K562 (cell line): Measurements from ENCODE around the gene SPRR2A. TPM values are rescaled to one million over a fixed set of nuclear protein-coding genes. Genes with fewer than 3 reads are reported as not detected.

Experiments
- ADNP ChIP-seq: fragments of 200-800 bp; sonication (Bioruptor generic); IDR thresholded peaks from 2 replicates; pipeline ENCODE4 v1.6.1; 2016; ENCODE audit warnings: missing genetic modification characterization, missing compliant biosample characterization
- BRF1 ChIP-seq: IDR thresholded peaks from 3 replicates; pipeline ENCODE4 v1.6.1; 2011; ENCODE audit warnings: borderline replicate concordance, mild to moderate bottlenecking; ENCODE audit not compliant: insufficient read length; ENCODE audit errors: extremely low read depth
- DDX20 ChIP-seq: fragments of 450-650 bp; IDR thresholded peaks from 2 replicates; pipeline ENCODE4 v1.6.1; 2016; ENCODE audit warnings: missing genetic modification characterization, low read depth, mild to moderate bottlenecking, missing compliant biosample characterization, moderate library complexity
- ELK3 ChIP-seq: fragments of 450-650 bp; formaldehyde crosslinking; IDR thresholded peaks from 2 replicates; pipeline ENCODE4 v1.4.0; 2020; ENCODE audit warnings: mild to moderate bottlenecking
- KHSRP ChIP-seq: fragments of 450-650 bp; IDR thresholded peaks from 2 replicates; pipeline ENCODE4 v1.6.1; 2017
- NFIX ChIP-seq: fragments of 250-450 bp; sonication (Bioruptor Pico); IDR thresholded peaks from 2 replicates; pipeline ENCODE4 v1.4.0; 2020; ENCODE audit warnings: low read depth, mild to moderate bottlenecking, moderate library complexity
- NR0B1 ChIP-seq: fragments of 450-650 bp; IDR thresholded peaks from one replicate; pipeline ENCODE4 v1.6.1; 2018; ENCODE audit warnings: mild to moderate bottlenecking, moderate library complexity; ENCODE audit not compliant: partially characterized antibody
- NR2C1 ChIP-seq, 2 experiments: fragments of 450-650 bp; IDR thresholded peaks; 2 replicates each; pipeline ENCODE4 v1.6.1; 2017; ENCODE audit warnings: mild to moderate bottlenecking in 2 of 2, antibody characterized with exemption in 1 of 2, inconsistent platforms in 1 of 2, missing compliant biosample characterization in 1 of 2, missing genetic modification characterization in 1 of 2
- NR2C2 ChIP-seq, 2 experiments: fragments of 200-800 bp in 1 of 2; sonication (Bioruptor generic) in 1 of 2; sonication (generic) in 1 of 2; formaldehyde crosslinking in 1 of 2; IDR thresholded peaks; 2 replicates each; pipeline versions ENCODE4 v1.6.1 to v1.8.0; 2016 to 2022; ENCODE audit warnings: mild to moderate bottlenecking in 1 of 2, missing compliant biosample characterization in 1 of 2, missing genetic modification characterization in 1 of 2, missing genetic modification reagents in 1 of 2
- RFX5 ChIP-seq: IDR thresholded peaks from 2 replicates; pipeline ENCODE4 v1.6.1; 2011; ENCODE audit warnings: low read depth, mild to moderate bottlenecking, improper control_type of control experiment, low read length
- RHOXF2B ChIP-seq: fragments of 250-450 bp; sonication (Bioruptor Pico); conservative IDR thresholded peaks from 2 replicates; pipeline ENCODE4 v1.5.1; 2021
- SAFB2 ChIP-seq: fragments of 200-400 bp; formaldehyde crosslinking; IDR thresholded peaks from 2 replicates; pipeline ENCODE4 v1.6.1; 2018; ENCODE audit warnings: borderline replicate concordance, low read length, low read depth, moderate library complexity; ENCODE audit not compliant: severe bottlenecking
- SMARCB1 ChIP-seq: IDR thresholded peaks from 2 replicates; pipeline ENCODE4 v1.6.1; 2011; ENCODE audit warnings: improper control_type of control experiment, low read depth; ENCODE audit not compliant: insufficient read length
- TCF7 ChIP-seq: sonication (generic); IDR thresholded peaks from 2 replicates; pipeline ENCODE4 v1.6.1; 2016; ENCODE audit warnings: antibody characterized with exemption, borderline replicate concordance
- ZBTB33 ChIP-seq: sonication (generic); formaldehyde crosslinking; IDR thresholded peaks from 2 replicates; pipeline ENCODE4 v1.8.1; 2023; ENCODE audit warnings: mild to moderate bottlenecking, missing genetic modification reagents
- ZNF146 ChIP-seq: IDR thresholded peaks from one replicate; pipeline ENCODE4 v1.6.1; 2018; ENCODE audit warnings: missing compliant biosample characterization; ENCODE audit not compliant: unreplicated experiment
- ZNF518B ChIP-seq: fragments of 250-450 bp; sonication (Bioruptor Pico); IDR thresholded peaks from 2 replicates; pipeline ENCODE4 v1.5.0; 2021; ENCODE audit warnings: mild to moderate bottlenecking, moderate library complexity
- ZNF696 ChIP-seq: fragments of 250-450 bp; sonication (Bioruptor Pico); conservative IDR thresholded peaks from 2 replicates; pipeline ENCODE4 v1.4.0; 2020; ENCODE audit warnings: mild to moderate bottlenecking, moderate library complexity
- polyA plus RNA-seq, 8 experiments: library from polyadenylated mRNA; depleted of rRNA in 4 of 8; stranded (reverse) in 5 of 8; unstranded in 3 of 8; fragments of >200 nt; fragmentation: Nextera tagmentation in 2 of 8; fragmentation: Illumina TruSeq in 1 of 8; extraction: Ambion mirVana in 2 of 8; extraction: Trizol in 1 of 8; gene quantifications; 2 replicates each; pipeline versions ENCODE4 v1.2.1 to v1.2.3, GENCODE V29; 2011 to 2014; ENCODE audit warnings: inconsistent platforms in 1 of 8, missing spikeins in 1 of 8
- total RNA-seq, 7 experiments: library from RNA; depleted of rRNA in 6 of 7; stranded (reverse); fragments of >200 nt in 6 of 7; fragmentation: Illumina TruSeq in 2 of 7; extraction: Trizol in 2 of 7; gene quantifications; 2 replicates each; pipeline versions ENCODE4 v1.2.1 to v1.2.3, GENCODE V29; 2011 to 2021; ENCODE audit warnings: low replicate concordance in 1 of 7

SPRR2A gene
- total and polyA plus RNA-seq, 9 of the 15 experiments (the other 6 are each of a cell fraction or from before 2014, with no cell fraction given): 0.17 TPM; not detected in 8

- TF ChIP-seq ZBTB33 (no peak), ZNF146 (CRISPR knock-in tag) (no peak), NFIX (no peak), NR2C2 (CRISPR knock-in tag; IDR thresholded peaks at IDR 0.05) (no peak), NR2C2 (tag; IDR thresholded peaks at IDR 0.05) (0 out of 2 replicates have a peak, but pooled peaks have one; percentile 24), RFX5 (no peak), DDX20 (tag) (no peak), ZNF518B (CRISPR knock-in tag) (no peak), RHOXF2B (CRISPR knock-in tag) (no peak), ADNP (tag) (0 out of 2 replicates have a peak, but pooled peaks have one; percentile 33), ELK3 (CRISPR knock-in tag) (no peak), SAFB2 (no peak), BRF1 (no peak), NR0B1 (no peak), SMARCB1 (no peak), KHSRP (no peak), NR2C1 (IDR thresholded peaks at IDR 0.05) (no peak), NR2C1 (tag; IDR thresholded peaks at IDR 0.05) (no peak), TCF7 (no peak; the same call in 1 of the 2 replicates), ZNF696 (CRISPR knock-in tag) (no peak)
These were observed 1.8 kb upstream of the SPRR2A start (continued) for GRCh38 chr1:153058826-153059784.
